ENCODE data around the gene GRK6. TPM values are rescaled to one million over a fixed set of nuclear protein-coding genes. Genes with fewer than 3 reads are reported as not detected.
A peak's percentile ranks its signal among the peaks of the same experiment; 100 is the strongest.

GRK6 gene
- total RNA-seq, 6 donors from 2014 or later = 26.8 to 85.9 (median 56.6) TPM

DNA sequence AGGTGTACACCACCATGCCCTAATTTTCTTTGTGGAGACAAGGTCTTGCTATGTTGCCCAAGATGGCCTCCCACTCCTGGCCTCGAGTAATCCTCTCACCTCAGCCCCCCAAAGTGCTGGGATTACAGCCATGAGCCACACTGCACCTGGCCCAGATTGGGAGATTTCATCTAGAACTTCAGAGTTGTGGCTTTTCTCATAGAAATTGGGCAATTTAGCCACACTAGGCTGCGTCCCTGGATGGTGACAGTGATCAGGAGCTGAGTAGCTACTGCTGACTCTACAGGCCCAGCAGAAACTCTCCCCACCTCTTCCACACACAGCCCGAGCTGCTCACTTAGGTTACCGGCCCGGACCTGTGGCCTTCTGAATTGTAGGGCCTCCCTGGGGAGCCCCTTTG is 33.7 kb upstream of the GRK6 start:
- Histone ChIP-seq H3K27ac (no peak overlapping the region), H3K9me3 (no peaks in the 10 kb centered on the region), H3K4me3 (no peak overlapping the region), H3K27me3 (no peaks in the 10 kb centered on the region), H3K36me3 (no peaks in the 10 kb centered on the region), H3K4me1 (peaks cover 15 to 24% (median 22%) of the 10 kb centered on the region in 4 donors)
- WGBS, 2 donors = 61 to 81% methylated on average over 5 of the region's 5 CpGs
- TF ChIP-seq EP300 (IDR thresholded peaks at IDR 0.05) (no peak), POLR2A (IDR thresholded peaks at IDR 0.05) (no peak)
- ATAC-seq (ENCODE audit: low FRiP score in 2 of 2) (no peak), DNase-seq (no peak)

DNA sequence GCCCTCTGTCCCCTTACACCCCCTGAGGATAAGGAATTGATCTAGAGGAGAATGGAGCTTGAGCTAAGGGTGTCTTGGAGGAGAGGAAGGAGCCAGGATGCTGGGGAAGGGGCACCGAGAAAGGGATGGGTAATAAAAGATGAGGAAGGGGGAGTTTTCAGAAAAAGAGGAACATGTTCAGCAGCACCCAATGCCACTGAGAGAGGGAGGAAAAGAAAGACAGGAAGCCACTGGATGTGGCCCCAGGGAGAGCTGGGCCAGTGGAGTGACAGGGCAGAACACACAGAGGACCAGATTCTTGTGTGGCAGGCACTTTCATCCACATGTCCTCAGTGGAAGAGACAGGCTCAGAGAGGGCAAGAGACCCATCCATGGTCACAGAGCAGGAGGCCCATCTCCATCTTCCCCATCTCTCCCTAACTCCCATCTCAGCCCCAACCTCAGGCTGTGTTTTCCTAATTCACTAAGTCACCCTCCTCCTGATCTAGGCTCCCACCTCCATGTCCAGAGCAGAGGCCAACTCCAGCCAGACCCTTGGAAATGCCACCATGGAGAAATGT is 33.2 kb upstream of the GRK6 start:
- H3K27me3 ChIP-seq = no peaks in the 10 kb centered on the region
- WGBS, 2 donors = 60 to 82% methylated on average over 1 of the region's 1 CpG

GRCh38 chr5:177393990-177394389 is 32.5 kb upstream of the GRK6 start:
- no peaks in the 10 kb centered on the region for H3K9me3 ChIP-seq
- H3K4me1 ChIP-seq = peaks cover 13 to 19% (median 18%) of the 10 kb centered on the region in 4 donors
- no peak overlapping the region for H3K27ac ChIP-seq
- peaks cover 0 to 3% (median under 1%) of the 10 kb centered on the region in 4 donors for H3K27me3 ChIP-seq
- DNase-seq = no peak
- H3K36me3 ChIP-seq = no peaks in the 10 kb centered on the region
- WGBS, 2 donors = 84 to 100% methylated on average over 1 to 5 of the region's 5 CpGs
- ATAC-seq (ENCODE audit: low FRiP score in 2 of 2) = no peak
- TF ChIP-seq POLR2AphosphoS5 (IDR thresholded peaks at IDR 0.05) = no peak
- no peak for TF ChIP-seq CTCF (IDR thresholded peaks at IDR 0.05)
- TF ChIP-seq EP300 (IDR thresholded peaks at IDR 0.05) = no peak
- no peak for TF ChIP-seq POLR2A (IDR thresholded peaks at IDR 0.05)
- H3K4me3 ChIP-seq = no peak overlapping the region

More for the DNA sequence above, 33.2 kb upstream of the GRK6 start:
- DNase-seq = no peak
- no peak overlapping the region for H3K4me3 ChIP-seq
- H3K9me3 ChIP-seq = no peaks in the 10 kb centered on the region
- no peak overlapping the region for H3K27ac ChIP-seq
- ATAC-seq (ENCODE audit: low FRiP score in 2 of 2) = no peak
- H3K4me1 ChIP-seq = peaks cover 15 to 24% (median 22%) of the 10 kb centered on the region in 4 donors
- no peak for TF ChIP-seq CTCF (IDR thresholded peaks at IDR 0.05)
- TF ChIP-seq POLR2AphosphoS5 (IDR thresholded peaks at IDR 0.05) = no peak
- TF ChIP-seq EP300 (IDR thresholded peaks at IDR 0.05) = no peak
- TF ChIP-seq POLR2A (IDR thresholded peaks at IDR 0.05) = no peak
- no peaks in the 10 kb centered on the region for H3K36me3 ChIP-seq

DNA sequence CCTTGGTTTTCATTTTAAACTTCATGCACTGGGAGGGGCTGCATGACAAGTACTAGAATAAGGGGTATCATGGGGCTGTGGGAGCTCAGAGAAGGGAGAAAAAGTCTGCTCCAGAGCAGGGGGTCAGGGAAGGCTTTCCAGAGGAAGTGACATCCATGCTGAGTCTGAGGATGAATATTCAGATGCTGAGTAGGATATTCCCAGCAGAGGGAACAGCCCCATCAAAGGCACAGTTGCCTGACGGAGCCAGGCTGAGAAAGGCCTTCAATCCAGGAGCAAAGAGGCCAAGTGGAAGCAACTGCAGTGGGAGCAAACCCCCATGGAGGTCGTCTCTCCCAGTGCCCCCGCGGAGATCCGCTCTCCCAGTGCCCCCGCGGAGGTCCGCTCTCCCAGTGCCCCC is 30.4 kb upstream of the GRK6 start:
- 74% methylated on average over 5 of the region's 8 CpGs; no CpG with 5 or more reads in 1 of the 2 donors for WGBS, 2 donors
- TF ChIP-seq CTCF (IDR thresholded peaks at IDR 0.05) (no peak), POLR2AphosphoS5 (IDR thresholded peaks at IDR 0.05) (no peak), EP300 (IDR thresholded peaks at IDR 0.05) (no peak), POLR2A (IDR thresholded peaks at IDR 0.05) (no peak)
- no peak for ATAC-seq (ENCODE audit: low FRiP score in 2 of 2)
- no peaks in the 10 kb centered on the region for H3K36me3 ChIP-seq
- H3K4me1 ChIP-seq = peaks cover 4 to 11% (median 7%) of the 10 kb centered on the region in 4 donors
- H3K4me3 ChIP-seq = no peak overlapping the region
- no peaks in the 10 kb centered on the region for H3K9me3 ChIP-seq
- no peak for DNase-seq
- H3K27me3 ChIP-seq = peaks cover 0 to 21% (median 12%) of the 10 kb centered on the region in 4 donors
- no peak overlapping the region for H3K27ac ChIP-seq

DNA sequence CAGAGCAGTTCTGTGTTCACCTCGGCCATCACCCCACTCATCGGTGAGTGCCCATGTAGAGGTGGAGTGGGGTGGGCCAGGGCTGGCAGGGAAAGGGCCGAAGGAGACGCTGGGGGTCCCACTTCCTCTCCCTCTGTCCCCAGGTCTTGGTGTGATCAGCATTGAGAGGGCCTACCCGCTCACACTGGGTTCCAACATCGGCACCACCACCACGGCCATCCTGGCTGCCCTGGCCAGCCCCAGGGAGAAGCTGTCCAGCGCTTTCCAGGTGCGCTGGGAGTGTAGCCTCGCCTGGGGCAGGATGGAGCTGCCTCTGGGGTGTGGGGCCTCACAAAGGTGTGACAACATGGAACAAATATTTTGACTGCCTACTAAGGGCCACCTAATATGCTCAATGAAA is 29.7 kb upstream of the GRK6 start:
- Histone ChIP-seq H3K4me1 (peaks cover 4 to 11% (median 7%) of the 10 kb centered on the region in 4 donors), H3K9me3 (no peaks in the 10 kb centered on the region), H3K4me3 (no peak overlapping the region), H3K27ac (no peak overlapping the region), H3K36me3 (no peaks in the 10 kb centered on the region), H3K27me3 (peaks cover 0 to 29% (median 15%) of the 10 kb centered on the region in 4 donors)
- TF ChIP-seq POLR2A (IDR thresholded peaks at IDR 0.05) (no peak), CTCF (IDR thresholded peaks at IDR 0.05) (no peak), POLR2AphosphoS5 (IDR thresholded peaks at IDR 0.05) (no peak), EP300 (IDR thresholded peaks at IDR 0.05) (no peak)
- ATAC-seq (ENCODE audit: low FRiP score in 2 of 2) = no peak
- WGBS, 2 donors = 75 to 84% methylated on average over 2 to 10 of the region's 10 CpGs
- DNase-seq = peak in 1 of 2 donors; percentile 56
